22Rv1 (cell line): Measurements from ENCODE around the gene CYREN.

ENCODE experiments used
- H3K27ac ChIP-seq: fragments of 450-650 bp; 2 replicates; pipeline ENCODE4 v1.5.1; 2017
- ZFX ChIP-seq: fragments of 450-650 bp; IDR thresholded peaks from 2 replicates; pipeline ENCODE4 v1.6.1; 2017; ENCODE audit warnings: antibody characterized with exemption, borderline replicate concordance
- TF ChIP-seq, protein P1 (sequence below): fragments of 450-650 bp; IDR thresholded peaks from 2 replicates; pipeline ENCODE4 v1.5.1; 2017; ENCODE audit warnings: mild to moderate bottlenecking

Gene CYREN

DNA sequence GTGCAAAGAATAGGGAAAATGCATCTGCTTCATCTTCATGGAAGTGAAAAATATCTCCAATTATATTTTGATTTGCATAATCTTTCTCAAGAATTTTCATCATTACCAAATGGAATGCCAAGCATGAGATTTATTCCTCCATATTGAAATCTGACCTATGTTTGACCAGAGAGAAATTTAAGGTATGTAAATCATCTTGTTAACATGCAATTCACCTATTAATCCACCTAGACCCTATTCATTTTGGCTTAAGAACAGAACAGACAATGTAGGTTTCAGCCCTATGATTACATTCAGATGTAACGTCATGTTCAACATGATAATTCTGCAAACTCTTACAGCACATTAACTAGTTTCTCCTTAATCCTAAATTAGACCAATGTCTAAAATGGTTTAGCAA, 53.4 kb downstream of the CYREN start:
- no peak overlapping the region for H3K27ac ChIP-seq
- TF ChIP-seq, protein P1, sequence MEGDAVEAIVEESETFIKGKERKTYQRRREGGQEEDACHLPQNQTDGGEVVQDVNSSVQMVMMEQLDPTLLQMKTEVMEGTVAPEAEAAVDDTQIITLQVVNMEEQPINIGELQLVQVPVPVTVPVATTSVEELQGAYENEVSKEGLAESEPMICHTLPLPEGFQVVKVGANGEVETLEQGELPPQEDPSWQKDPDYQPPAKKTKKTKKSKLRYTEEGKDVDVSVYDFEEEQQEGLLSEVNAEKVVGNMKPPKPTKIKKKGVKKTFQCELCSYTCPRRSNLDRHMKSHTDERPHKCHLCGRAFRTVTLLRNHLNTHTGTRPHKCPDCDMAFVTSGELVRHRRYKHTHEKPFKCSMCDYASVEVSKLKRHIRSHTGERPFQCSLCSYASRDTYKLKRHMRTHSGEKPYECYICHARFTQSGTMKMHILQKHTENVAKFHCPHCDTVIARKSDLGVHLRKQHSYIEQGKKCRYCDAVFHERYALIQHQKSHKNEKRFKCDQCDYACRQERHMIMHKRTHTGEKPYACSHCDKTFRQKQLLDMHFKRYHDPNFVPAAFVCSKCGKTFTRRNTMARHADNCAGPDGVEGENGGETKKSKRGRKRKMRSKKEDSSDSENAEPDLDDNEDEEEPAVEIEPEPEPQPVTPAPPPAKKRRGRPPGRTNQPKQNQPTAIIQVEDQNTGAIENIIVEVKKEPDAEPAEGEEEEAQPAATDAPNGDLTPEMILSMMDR, result no peak
- TF ChIP-seq ZFX, result no peak
